ENCODE measurements around the gene COG5.

DNA sequence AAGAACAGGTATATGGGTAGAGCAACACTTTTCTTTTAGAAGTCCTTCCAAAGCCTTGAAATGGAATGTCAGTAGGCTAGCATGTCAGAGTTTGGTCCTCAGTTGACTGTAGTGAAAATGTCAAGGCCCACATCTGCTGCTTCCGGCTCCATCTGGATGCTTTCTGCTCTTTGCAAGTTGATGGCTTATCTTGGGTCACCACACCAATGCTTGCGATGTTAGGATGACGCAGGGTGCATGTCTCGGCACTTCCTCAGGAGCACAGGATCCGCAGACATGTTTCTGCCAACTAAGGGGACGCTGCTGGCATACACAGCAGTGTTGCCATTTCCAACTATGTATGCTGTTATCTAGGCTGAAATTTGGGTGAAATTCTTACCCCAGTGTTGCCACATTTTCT is 408.9 kb downstream of the COG5 start:
- TF ChIP-seq TOX (CRISPR knock-in tag; IDR thresholded peaks at IDR 0.05; ENCODE audit: borderline replicate concordance) (no peak), GLIS3 (CRISPR knock-in tag; IDR thresholded peaks at IDR 0.05) (no peak), CSDC2 (CRISPR knock-in tag; IDR thresholded peaks at IDR 0.05) (no peak), ZFP3 (CRISPR knock-in tag; IDR thresholded peaks at IDR 0.05) (no peak), ZNF8 (CRISPR knock-in tag; IDR thresholded peaks at IDR 0.05) (no peak), POU6F1 (CRISPR knock-in tag; IDR thresholded peaks at IDR 0.05; ENCODE audit: borderline replicate concordance, low read depth) (no peak), ARNTL (CRISPR knock-in tag; IDR thresholded peaks at IDR 0.05; ENCODE audit: borderline replicate concordance, low read depth) (no peak), ZFP30 (CRISPR knock-in tag; IDR thresholded peaks at IDR 0.05) (no peak), ZNF70 (CRISPR knock-in tag; IDR thresholded peaks at IDR 0.05) (no peak)
